Astrocyte (in vitro differentiated cells and primary cell): Measurements from ENCODE around the gene TCF3. TPM values are rescaled to one million over a fixed set of nuclear protein-coding genes. Genes with fewer than 3 reads are reported as not detected.

Experiments used
- DNase-seq: peaks from one replicate; pipeline ENCODE4 v3.0.0-alpha.2; 2010; ENCODE audit warnings: low read depth
- FAIRE-seq: peaks from 2 replicates; lab custom pipeline; 2011; peaks lifted over from hg19 to GRCh38; lab: Jason Lieb, UNC
- H2AFZ ChIP-seq: 2 replicates; pipeline ENCODE4 v1.6.0; 2012; ENCODE audit warnings: low read depth, low read length, inconsistent platforms
- H3K27ac ChIP-seq: 2 replicates; pipeline ENCODE4 v1.5.1; 2011; ENCODE audit warnings: low read depth, low read length, inconsistent platforms
- H3K27me3 ChIP-seq: 2 replicates; pipeline ENCODE4 v1.6.0; 2011; ENCODE audit warnings: low read length, inconsistent platforms; ENCODE audit not compliant: insufficient read depth
- H3K36me3 ChIP-seq: 2 replicates; pipeline ENCODE4 v1.5.1; 2011; ENCODE audit warnings: low read length, inconsistent platforms; ENCODE audit not compliant: insufficient read depth
- H3K4me1 ChIP-seq: 2 replicates; pipeline ENCODE4 v1.5.1; 2011; ENCODE audit warnings: low read length, inconsistent platforms; ENCODE audit not compliant: insufficient read depth
- H3K4me2 ChIP-seq: 2 replicates; pipeline ENCODE4 v1.6.0; 2012; ENCODE audit warnings: low read length, inconsistent platforms
- H3K4me3 ChIP-seq: 2 replicates; pipeline ENCODE4 v1.5.1; 2011; ENCODE audit warnings: low read depth, mild to moderate bottlenecking, low read length, inconsistent platforms; ENCODE audit not compliant: insufficient read depth
- H3K79me2 ChIP-seq: 2 replicates; pipeline ENCODE4 v1.6.0; 2012; ENCODE audit warnings: mild to moderate bottlenecking, low read length, inconsistent platforms; ENCODE audit not compliant: insufficient read depth
- H3K9ac ChIP-seq: 2 replicates; pipeline ENCODE4 v1.6.0; 2012; ENCODE audit warnings: mild to moderate bottlenecking, low read length, inconsistent platforms
- H3K9me3 ChIP-seq: 2 replicates; pipeline ENCODE4 v1.5.1; 2012; ENCODE audit warnings: low read depth, mild to moderate bottlenecking, low read length, inconsistent platforms; ENCODE audit not compliant: insufficient read depth
- H4K20me1 ChIP-seq: 2 replicates; pipeline ENCODE4 v1.6.0; 2012; ENCODE audit warnings: low read length, inconsistent platforms; ENCODE audit not compliant: insufficient read depth
- H3K27ac Mint-ChIP-seq: one replicate; pipeline ENCODE4 v1.8.0; 2021; ENCODE audit warnings: mild to moderate bottlenecking, mixed read lengths; ENCODE audit not compliant: unreplicated experiment
- H3K27me3 Mint-ChIP-seq: one replicate; pipeline ENCODE4 v1.8.0; 2021; ENCODE audit warnings: low read depth, mixed read lengths; ENCODE audit not compliant: unreplicated experiment
- H3K36me3 Mint-ChIP-seq: one replicate; pipeline ENCODE4 v1.8.0; 2021; ENCODE audit warnings: low read depth, mixed read lengths; ENCODE audit not compliant: unreplicated experiment
- H3K4me1 Mint-ChIP-seq: one replicate; pipeline ENCODE4 v1.8.0; 2021; ENCODE audit warnings: low read depth, mixed read lengths; ENCODE audit not compliant: unreplicated experiment
- H3K4me3 Mint-ChIP-seq: one replicate; pipeline ENCODE4 v1.8.0; 2021; ENCODE audit warnings: mild to moderate bottlenecking, moderate library complexity, mixed read lengths; ENCODE audit not compliant: unreplicated experiment
- H3K9me3 Mint-ChIP-seq: one replicate; pipeline ENCODE4 v1.8.0; 2021; ENCODE audit warnings: mild to moderate bottlenecking, mixed read lengths; ENCODE audit not compliant: unreplicated experiment
- CTCF ChIP-seq: IDR thresholded peaks from 2 replicates; pipeline ENCODE4 v1.5.1; 2011; ENCODE audit warnings: low read depth, mild to moderate bottlenecking, inconsistent platforms, low read length, moderate library complexity; ENCODE audit not compliant: insufficient read depth
- EZH2 ChIP-seq: IDR thresholded peaks from 2 replicates; pipeline ENCODE4 v1.6.1; 2012; ENCODE audit warnings: mild to moderate bottlenecking, low read length, inconsistent platforms; ENCODE audit not compliant: insufficient read depth
- total RNA-seq: library from RNA; stranded (reverse); gene quantifications from 2 replicates; pipeline ENCODE4 v1.2.1, GENCODE V29; 2021

The TCF3 gene
- total RNA-seq, 1 donor from 2014 or later = 173 TPM

- H3K36me3 ChIP-seq = peaks cover 18% of the 10 kb centered on the region
- Mint-ChIP-seq H3K4me1 (no peaks in the 10 kb centered on the region), H3K27me3 (no peaks in the 10 kb centered on the region), H3K4me3 (no peak overlapping the region), H3K27ac (no peak overlapping the region), H3K9me3 (peaks cover 4% of the 10 kb centered on the region), H3K36me3 (peaks cover 30% of the 10 kb centered on the region)
- no peak overlapping the region for H3K4me3 ChIP-seq
- peaks cover 89% of the 10 kb centered on the region for H4K20me1 ChIP-seq
- no peak overlapping the region for H2AFZ ChIP-seq
- H3K27me3 ChIP-seq = no peaks in the 10 kb centered on the region
- DNase-seq = no peak
- H3K27ac ChIP-seq = no peak overlapping the region
- H3K79me2 ChIP-seq = peaks cover 68% of the 10 kb centered on the region
- no peak for FAIRE-seq
- H3K4me2 ChIP-seq = no peak overlapping the region
- no peak overlapping the region for H3K9ac ChIP-seq
- no peaks in the 10 kb centered on the region for H3K4me1 ChIP-seq
- H3K9me3 ChIP-seq = peaks cover 3% of the 10 kb centered on the region
- no peak for TF ChIP-seq EZH2
- no peak for TF ChIP-seq CTCF
Observed at GRCh38 chr19:1634938-1635243, 17.5 kb downstream of the TCF3 start.

- FAIRE-seq = no peak
- no peak for TF ChIP-seq EZH2
- no peak for TF ChIP-seq CTCF
- no peaks in the 10 kb centered on the region for H3K4me1 ChIP-seq
- H3K9ac ChIP-seq = no peak overlapping the region
- no peaks in the 10 kb centered on the region for H3K27me3 Mint-ChIP-seq
- peaks cover 13% of the 10 kb centered on the region for H3K36me3 ChIP-seq
- H3K9me3 Mint-ChIP-seq = peaks cover 2% of the 10 kb centered on the region
- H3K27ac Mint-ChIP-seq = no peak overlapping the region
- H3K79me2 ChIP-seq = peaks cover 65% of the 10 kb centered on the region
- H3K36me3 Mint-ChIP-seq = peaks cover 30% of the 10 kb centered on the region
- H2AFZ ChIP-seq = no peak overlapping the region
- peaks cover 89% of the 10 kb centered on the region for H4K20me1 ChIP-seq
- H3K27me3 ChIP-seq = no peaks in the 10 kb centered on the region
- peaks cover 3% of the 10 kb centered on the region for H3K9me3 ChIP-seq
- no peaks in the 10 kb centered on the region for H3K4me1 Mint-ChIP-seq
- no peak for DNase-seq
- no peak overlapping the region for H3K4me3 ChIP-seq
- H3K27ac ChIP-seq = no peak overlapping the region
- no peak overlapping the region for H3K4me2 ChIP-seq
- H3K4me3 Mint-ChIP-seq = no peak overlapping the region
Observed at GRCh38 chr19:1634242-1634937, 18.0 kb downstream of the TCF3 start.

- Histone ChIP-seq H3K79me2 (peaks cover 59% of the 10 kb centered on the region), H3K4me2 (no peak overlapping the region), H3K4me3 (no peak overlapping the region), H2AFZ (no peak overlapping the region), H3K36me3 (peaks cover 9% of the 10 kb centered on the region), H3K27ac (no peak overlapping the region), H3K4me1 (no peaks in the 10 kb centered on the region), H4K20me1 (peaks cover 83% of the 10 kb centered on the region), H3K9ac (no peak overlapping the region), H3K9me3 (peaks cover 3% of the 10 kb centered on the region), H3K27me3 (no peaks in the 10 kb centered on the region)
- Mint-ChIP-seq H3K9me3 (peaks cover 2% of the 10 kb centered on the region), H3K4me3 (no peak overlapping the region), H3K27me3 (no peaks in the 10 kb centered on the region), H3K36me3 (peaks cover 24% of the 10 kb centered on the region), H3K27ac (no peak overlapping the region), H3K4me1 (no peaks in the 10 kb centered on the region)
- DNase-seq (no peak), FAIRE-seq (no peak)
- TF ChIP-seq CTCF = no peak
- no peak for TF ChIP-seq EZH2
Observed at GRCh38 chr19:1633269-1633826, 19.1 kb downstream of the TCF3 start.
